Memory B cell (primary cell): Measurements from ENCODE around the gene PLD5.
"Not testable (repeated sequence)": the region's sequence is repeated elsewhere in the genome, so short reads cannot be mapped to it uniquely, and the experiment has no call there.

ENCODE experiments used
- ATAC-seq: fragments of 150-1000 bp; cut with Tn5 transposase; 2 replicates; pipeline ENCODE4 v1.10.0; 2021; ENCODE audit warnings: low read depth, mild to moderate bottlenecking, moderate library complexity
- DNase-seq, 2 donors: peaks; one replicate each; pipeline ENCODE4 v3.0.0; 2022; ENCODE audit warnings: low spot score in 2 of 2
- H3K27ac Mint-ChIP-seq: one replicate; pipeline ENCODE4 v1.8.0; 2022; ENCODE audit warnings: mild to moderate bottlenecking, moderate library complexity, mixed read lengths
- H3K27me3 Mint-ChIP-seq: one replicate; pipeline ENCODE4 v1.8.0; 2022; ENCODE audit warnings: mixed read lengths
- H3K36me3 Mint-ChIP-seq: one replicate; pipeline ENCODE4 v1.8.0; 2022; ENCODE audit warnings: mild to moderate bottlenecking, mixed read lengths
- H3K4me1 Mint-ChIP-seq: one replicate; pipeline ENCODE4 v1.8.0; 2022; ENCODE audit warnings: mixed read lengths
- H3K4me3 Mint-ChIP-seq: one replicate; pipeline ENCODE4 v1.8.0; 2022; ENCODE audit warnings: mild to moderate bottlenecking, moderate library complexity, mixed read lengths
- H3K9me3 Mint-ChIP-seq: one replicate; pipeline ENCODE4 v1.8.0; 2022; ENCODE audit warnings: mixed read lengths

PLD5 gene

GRCh38 chr1:242212961-242213360 is 311.5 kb downstream of the PLD5 start:
- not testable (repeated sequence) for H3K9me3 Mint-ChIP-seq, ATAC-seq, H3K27me3 Mint-ChIP-seq, H3K27ac Mint-ChIP-seq, H3K36me3 Mint-ChIP-seq, H3K4me3 Mint-ChIP-seq, H3K4me1 Mint-ChIP-seq, DNase-seq

GRCh38 chr1:242212401-242212800 is 312.1 kb downstream of the PLD5 start:
- no peak for DNase-seq
- Mint-ChIP-seq H3K27me3 (peaks cover 2% of the 10 kb centered on the region), H3K36me3 (no peaks in the 10 kb centered on the region), H3K4me3 (no peak overlapping the region), H3K9me3 (peaks cover 4% of the 10 kb centered on the region), H3K27ac (no peak overlapping the region), H3K4me1 (no peaks in the 10 kb centered on the region)
- ATAC-seq = no peak

- H3K27ac Mint-ChIP-seq = no peak overlapping the region
- H3K4me3 Mint-ChIP-seq = no peak overlapping the region
- H3K4me1 Mint-ChIP-seq = no peaks in the 10 kb centered on the region
- no peaks in the 10 kb centered on the region for H3K36me3 Mint-ChIP-seq
- H3K27me3 Mint-ChIP-seq = peaks cover 2% of the 10 kb centered on the region
- peaks cover 2% of the 10 kb centered on the region for H3K9me3 Mint-ChIP-seq
- ATAC-seq (no peak), DNase-seq (no peak)
Observed at GRCh38 chr1:242211254-242212022, 313.1 kb downstream of the PLD5 start.

GRCh38 chr1:242210316-242210715 is 314.2 kb downstream of the PLD5 start:
- not testable (repeated sequence) for H3K27ac Mint-ChIP-seq, DNase-seq, H3K36me3 Mint-ChIP-seq, H3K4me1 Mint-ChIP-seq, ATAC-seq, H3K27me3 Mint-ChIP-seq, H3K9me3 Mint-ChIP-seq, H3K4me3 Mint-ChIP-seq

GRCh38 chr1:242209063-242209462 is 315.4 kb downstream of the PLD5 start:
- H3K4me1 Mint-ChIP-seq = no peaks in the 10 kb centered on the region
- no peaks in the 10 kb centered on the region for H3K36me3 Mint-ChIP-seq
- no peak overlapping the region for H3K4me3 Mint-ChIP-seq

GRCh38 chr1:242208021-242208420 is 316.5 kb downstream of the PLD5 start:
- no peak overlapping the region for H3K27ac Mint-ChIP-seq
- H3K27me3 Mint-ChIP-seq = peaks cover 4% of the 10 kb centered on the region
- H3K4me1 Mint-ChIP-seq = no peaks in the 10 kb centered on the region
- H3K36me3 Mint-ChIP-seq = no peaks in the 10 kb centered on the region
- DNase-seq = no peak
- no peaks in the 10 kb centered on the region for H3K9me3 Mint-ChIP-seq
- ATAC-seq = no peak
- no peak overlapping the region for H3K4me3 Mint-ChIP-seq

More at GRCh38 chr1:242209063-242209462, 315.4 kb downstream of the PLD5 start:
- H3K27me3 Mint-ChIP-seq = peaks cover 2% of the 10 kb centered on the region
- H3K9me3 Mint-ChIP-seq = no peaks in the 10 kb centered on the region
- DNase-seq = no peak
- H3K27ac Mint-ChIP-seq = no peak overlapping the region
- ATAC-seq = no peak

GRCh38 chr1:242206994-242207393 is 317.5 kb downstream of the PLD5 start:
- Mint-ChIP-seq H3K4me3 (no peak overlapping the region), H3K36me3 (no peaks in the 10 kb centered on the region), H3K27me3 (peaks cover 1% of the 10 kb centered on the region), H3K4me1 (no peaks in the 10 kb centered on the region), H3K27ac (no peak overlapping the region), H3K9me3 (no peaks in the 10 kb centered on the region)
- ATAC-seq (no peak), DNase-seq (no peak)

GRCh38 chr1:242205622-242206489 is 318.6 kb downstream of the PLD5 start:
- no peaks in the 10 kb centered on the region for H3K4me1 Mint-ChIP-seq
- H3K27ac Mint-ChIP-seq = no peak overlapping the region
- H3K4me3 Mint-ChIP-seq = no peak overlapping the region
- DNase-seq (no peak), ATAC-seq (no peak)
- no peaks in the 10 kb centered on the region for H3K36me3 Mint-ChIP-seq
- peaks cover 1% of the 10 kb centered on the region for H3K27me3 Mint-ChIP-seq
- no peaks in the 10 kb centered on the region for H3K9me3 Mint-ChIP-seq

- ATAC-seq (no peak), DNase-seq (no peak)
- Mint-ChIP-seq H3K36me3 (no peaks in the 10 kb centered on the region), H3K27ac (no peak overlapping the region), H3K4me1 (no peaks in the 10 kb centered on the region), H3K27me3 (peaks cover 1% of the 10 kb centered on the region), H3K9me3 (no peaks in the 10 kb centered on the region), H3K4me3 (no peak overlapping the region)
Observed at GRCh38 chr1:242203262-242203661, 321.2 kb downstream of the PLD5 start.

- no peaks in the 10 kb centered on the region for H3K9me3 Mint-ChIP-seq
- DNase-seq = no peak
Observed at GRCh38 chr1:242201090-242201489, 323.4 kb downstream of the PLD5 start.

GRCh38 chr1:242199776-242200458 is 324.6 kb downstream of the PLD5 start:
- peaks cover 1% of the 10 kb centered on the region for H3K27me3 Mint-ChIP-seq
- H3K27ac Mint-ChIP-seq = no peak overlapping the region
- DNase-seq (no peak), ATAC-seq (no peak)
- H3K4me3 Mint-ChIP-seq = no peak overlapping the region
- H3K4me1 Mint-ChIP-seq = no peaks in the 10 kb centered on the region
- no peaks in the 10 kb centered on the region for H3K9me3 Mint-ChIP-seq
- H3K36me3 Mint-ChIP-seq = no peaks in the 10 kb centered on the region

More at GRCh38 chr1:242201090-242201489, 323.4 kb downstream of the PLD5 start:
- H3K4me3 Mint-ChIP-seq = no peak overlapping the region
- no peak overlapping the region for H3K27ac Mint-ChIP-seq
- H3K27me3 Mint-ChIP-seq = peaks cover 1% of the 10 kb centered on the region
- no peaks in the 10 kb centered on the region for H3K4me1 Mint-ChIP-seq
- no peaks in the 10 kb centered on the region for H3K36me3 Mint-ChIP-seq
- ATAC-seq = no peak

GRCh38 chr1:242197907-242198820 is 326.3 kb downstream of the PLD5 start:
- H3K4me3 Mint-ChIP-seq = no peak overlapping the region

GRCh38 chr1:242196914-242197313 is 327.6 kb downstream of the PLD5 start:
- no peaks in the 10 kb centered on the region for H3K4me1 Mint-ChIP-seq
- no peak for DNase-seq
- H3K9me3 Mint-ChIP-seq = no peaks in the 10 kb centered on the region
- H3K36me3 Mint-ChIP-seq = no peaks in the 10 kb centered on the region
- no peak overlapping the region for H3K4me3 Mint-ChIP-seq
- H3K27ac Mint-ChIP-seq = no peak overlapping the region
- no peaks in the 10 kb centered on the region for H3K27me3 Mint-ChIP-seq
- no peak for ATAC-seq

More at GRCh38 chr1:242197907-242198820, 326.3 kb downstream of the PLD5 start:
- ATAC-seq = no peak
- Mint-ChIP-seq H3K4me1 (no peaks in the 10 kb centered on the region), H3K27ac (no peak overlapping the region), H3K27me3 (peaks cover under 1% of the 10 kb centered on the region), H3K36me3 (no peaks in the 10 kb centered on the region), H3K9me3 (no peaks in the 10 kb centered on the region)
- no peak for DNase-seq
